Lower lobe of right lung (tissue), 2 donors: ENCODE results near the gene AQP12B. TPM values are rescaled to one million over a fixed set of nuclear protein-coding genes. Genes with fewer than 3 reads are reported as not detected.

ENCODE experiments used
- ATAC-seq, 2 donors: fragments of 200-7000 bp; cut with Tn5 transposase; one replicate each; pipeline ENCODE4 v1.9.1; 2020 to 2022; ENCODE audit warnings: mild to moderate bottlenecking in 2 of 2, moderate library complexity in 2 of 2
- DNase-seq: peaks from one replicate; pipeline ENCODE4 v3.0.0-alpha.2; 2020
- H3K27ac ChIP-seq: fragments of 200-600 bp; one replicate; pipeline ENCODE4 v1.8.0; 2022
- H3K27me3 ChIP-seq: fragments of 200-600 bp; one replicate; pipeline ENCODE4 v1.8.0; 2022; ENCODE audit warnings: low read depth
- H3K36me3 ChIP-seq: fragments of 200-600 bp; one replicate; pipeline ENCODE4 v1.8.0; 2022; ENCODE audit warnings: mild to moderate bottlenecking
- H3K4me1 ChIP-seq: fragments of 200-600 bp; one replicate; pipeline ENCODE4 v1.8.0; 2022
- H3K4me3 ChIP-seq: fragments of 200-600 bp; one replicate; pipeline ENCODE4 v1.8.0; 2022; ENCODE audit warnings: mild to moderate bottlenecking
- H3K9me3 ChIP-seq: fragments of 200-600 bp; one replicate; pipeline ENCODE4 v1.8.0; 2022
- CTCF ChIP-seq: fragments of 200-600 bp; IDR thresholded peaks from one replicate; pipeline ENCODE4 v1.8.0; 2022; ENCODE audit warnings: antibody characterized with exemption, mild to moderate bottlenecking
- intact Hi-C: fragments of 100-400 bp; cut with DNase I; formaldehyde crosslinking; loops from one replicate; pipeline ENCODE4 v1.11.0; 2022
- total RNA-seq: library from RNA; stranded (reverse); fragmentation: NEBNext Ultra II Directional; extraction: Animal tissue kit (Norgen Biotek cat#: 25700); gene quantifications from one replicate; pipeline ENCODE4 v1.2.1, GENCODE V29; 2021
- donor health status: DM: no; HTN: yes; CAD: no; lungs with severe emphysema.

The AQP12B gene
- total RNA-seq, 1 donor from 2014 or later, result not detected

DNA sequence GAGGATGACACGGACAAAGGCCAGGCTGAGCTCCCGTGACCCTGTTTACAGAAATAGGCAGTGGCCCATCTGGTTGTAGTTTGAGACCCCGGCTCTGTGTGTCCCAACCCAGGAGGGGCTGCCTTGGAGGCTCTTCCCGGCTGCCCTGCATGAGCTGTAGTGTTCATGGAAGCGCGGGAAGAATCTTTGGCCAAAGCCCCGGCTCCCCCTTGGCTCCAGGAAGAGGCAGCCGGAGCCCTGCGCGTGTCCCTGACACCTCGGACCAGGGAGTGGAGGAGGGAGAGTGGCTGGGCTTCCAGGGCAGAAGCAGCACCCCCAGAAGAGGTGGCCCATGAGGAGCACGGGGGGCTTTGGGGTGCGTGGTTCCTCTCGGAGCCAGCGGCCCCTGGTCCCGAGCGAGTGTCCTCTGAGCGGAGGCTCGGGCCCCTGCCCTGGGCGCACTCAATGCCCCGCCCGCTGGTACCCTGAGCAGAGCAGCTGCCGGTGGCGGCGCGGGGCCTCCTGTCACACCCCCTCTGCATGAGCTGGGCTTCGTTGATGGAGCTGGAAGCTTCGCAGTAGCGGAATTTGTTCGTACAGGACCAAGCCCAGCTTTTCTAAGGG, 35.7 kb downstream of the AQP12B start:
- Histone ChIP-seq H3K27me3 (peaks cover 46% of the 10 kb centered on the region), H3K27ac (no peak overlapping the region), H3K36me3 (no peaks in the 10 kb centered on the region), H3K4me1 (no peaks in the 10 kb centered on the region), H3K9me3 (no peaks in the 10 kb centered on the region), H3K4me3 (no peak overlapping the region)
- DNase-seq, result no peak
- intact Hi-C loops, result no loop called here
- ATAC-seq, result no peak
- no peak for TF ChIP-seq CTCF

DNA sequence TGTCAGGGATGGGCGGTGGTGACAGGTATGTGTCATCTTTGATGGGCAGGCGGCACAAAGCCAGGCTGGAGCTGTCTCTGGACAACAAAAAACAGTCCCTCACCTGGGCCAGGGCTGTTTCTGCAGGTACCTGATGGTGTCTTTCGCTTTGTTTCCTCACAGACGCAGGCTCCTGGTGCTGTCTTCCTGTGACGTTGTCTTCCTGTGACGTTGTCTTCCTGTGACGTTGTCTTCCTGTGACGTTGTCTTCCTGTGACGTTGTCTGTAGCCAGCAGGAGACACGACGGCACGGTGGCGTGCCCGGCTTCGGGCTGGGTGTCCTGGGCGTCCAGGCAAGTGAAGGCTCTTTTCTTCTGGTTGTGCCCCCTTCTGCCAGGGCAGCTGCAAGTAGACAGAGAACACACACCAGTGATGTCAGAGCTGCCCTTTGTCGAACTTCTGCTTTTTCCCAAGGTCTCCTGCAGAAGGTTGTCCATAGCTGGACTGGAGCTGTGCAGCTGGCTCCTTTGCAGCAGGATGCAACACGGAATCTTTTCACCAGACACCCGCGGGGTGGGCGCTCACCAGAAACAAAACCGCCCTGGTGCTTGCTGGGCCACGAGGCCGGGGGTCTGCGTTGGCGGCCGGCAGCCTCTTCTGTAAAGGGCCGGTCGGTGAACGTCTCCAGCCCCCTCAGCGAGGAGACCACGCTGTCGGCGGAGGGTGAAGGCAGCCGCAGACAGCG, 36.3 kb downstream of the AQP12B start:
- TF ChIP-seq CTCF, result no peak
- DNase-seq (no peak), ATAC-seq (no peak)
- H3K4me3 ChIP-seq, result no peak overlapping the region
- intact Hi-C loops, result no loop called here
- H3K9me3 ChIP-seq, result no peaks in the 10 kb centered on the region
- H3K27ac ChIP-seq, result no peak overlapping the region
- H3K4me1 ChIP-seq, result no peaks in the 10 kb centered on the region
- H3K27me3 ChIP-seq, result peaks cover 45% of the 10 kb centered on the region
- no peaks in the 10 kb centered on the region for H3K36me3 ChIP-seq

GRCh38 chr2:240645801-240646175, 36.9 kb downstream of the AQP12B start:
- Histone ChIP-seq H3K27ac (no peak overlapping the region), H3K9me3 (no peaks in the 10 kb centered on the region), H3K27me3 (peaks cover 41% of the 10 kb centered on the region), H3K36me3 (no peaks in the 10 kb centered on the region), H3K4me1 (no peaks in the 10 kb centered on the region), H3K4me3 (no peak overlapping the region)
- DNase-seq (no peak), ATAC-seq (no peak)
- intact Hi-C loops, result no loop called here
- no peak for TF ChIP-seq CTCF

DNA sequence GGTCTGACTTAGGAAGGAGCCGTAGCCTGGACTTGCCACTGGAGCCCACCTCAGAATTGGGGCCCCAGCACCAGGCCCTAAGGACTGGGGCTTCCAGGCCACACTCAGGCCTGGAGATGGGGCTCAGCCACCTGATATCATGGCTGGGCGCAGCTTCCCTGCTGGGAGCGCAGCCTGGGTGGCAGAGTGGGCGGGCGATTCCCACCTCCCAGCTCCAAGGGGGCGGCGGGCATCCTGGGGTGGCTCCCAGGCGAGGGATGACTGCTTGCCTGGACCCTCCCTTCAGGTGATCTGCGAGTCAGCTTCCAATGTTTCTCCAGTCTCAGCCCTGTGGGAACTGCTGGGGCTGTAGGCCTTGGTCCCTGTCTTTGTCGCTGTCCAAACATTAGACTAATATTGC, 37.3 kb downstream of the AQP12B start:
- Histone ChIP-seq H3K27me3 (peaks cover 37% of the 10 kb centered on the region), H3K36me3 (no peaks in the 10 kb centered on the region), H3K4me3 (no peak overlapping the region), H3K27ac (no peak overlapping the region), H3K4me1 (no peaks in the 10 kb centered on the region), H3K9me3 (no peaks in the 10 kb centered on the region)
- no peak for ATAC-seq
- intact Hi-C loops, result no loop called here
- DNase-seq, result no peak
- no peak for TF ChIP-seq CTCF

DNA sequence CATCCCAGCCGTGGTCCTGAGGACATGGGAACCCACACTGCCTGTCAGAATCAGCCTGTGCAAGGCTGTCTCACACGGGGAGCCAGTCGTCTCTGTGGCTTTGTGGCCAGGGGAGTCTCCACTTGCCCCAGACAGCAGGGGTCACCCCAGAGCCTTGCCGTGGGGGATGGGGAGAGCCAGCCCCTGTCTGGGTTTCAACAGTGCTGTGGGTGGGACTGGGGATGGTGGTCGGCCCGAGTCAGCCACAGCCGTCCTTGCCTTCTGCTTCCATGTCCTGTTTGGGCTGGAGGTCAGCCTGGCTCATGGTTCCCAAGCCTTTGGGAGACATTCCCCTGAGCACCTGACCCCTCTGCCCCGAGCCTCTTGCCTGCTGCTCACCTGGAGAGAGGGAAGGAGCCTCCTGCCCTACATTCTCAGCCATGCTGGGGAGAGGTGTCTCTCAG, 37.8 kb downstream of the AQP12B start:
- H3K9me3 ChIP-seq, result no peaks in the 10 kb centered on the region
- H3K4me3 ChIP-seq, result no peak overlapping the region
- peaks cover 33% of the 10 kb centered on the region for H3K27me3 ChIP-seq
- no peak overlapping the region for H3K27ac ChIP-seq
- ATAC-seq (no peak), DNase-seq (no peak)
- H3K36me3 ChIP-seq, result no peaks in the 10 kb centered on the region
- intact Hi-C loops, result no loop called here
- no peak for TF ChIP-seq CTCF
- H3K4me1 ChIP-seq, result no peaks in the 10 kb centered on the region
